ENCODE data around the gene FEN1. TPM values are rescaled to one million over a fixed set of nuclear protein-coding genes. Genes with fewer than 3 reads are reported as not detected.

Gene FEN1
- 13.1 TPM for total RNA-seq

GRCh38 chr11:61792310-61793082 is at the start of gene FEN1, which contains the start of gene TMEM258:
Gene FEN1 (plus strand): TSS chr11:61792911. CDS start chr11:61795362, 2,451 bp downstream.
Gene TMEM258 (minus strand): TSS chr11:61792599. CDS start chr11:61792558, 41 bp downstream.

GRCh38 chr11:61752117-61752924 is 40.4 kb upstream of the FEN1 start, which contains the start of gene MYRF:
Gene MYRF (plus strand): TSS chr11:61752636. CDS start chr11:61752745, 109 bp downstream.

GRCh38 chr11:61816736-61817455 is 24.2 kb downstream of the FEN1 start, which contains the start of gene FADS1:
Gene FADS1 (minus strand): TSS chr11:61817003. CDS start chr11:61816929, 74 bp downstream.

GRCh38 chr11:61827571-61828378 is 35.1 kb downstream of the FEN1 start, which contains the start of gene FADS2:
Gene FADS2 (plus strand): TSS chr11:61828300. CDS start chr11:61828391, 91 bp downstream.

Other genes with a start within 250 kb of the FEN1 start
- gene SYT7, start 211.8 kb upstream of the FEN1 start, total RNA-seq = 23.5 TPM
- gene DAGLA, start 112.5 kb upstream of the FEN1 start, total RNA-seq = 10.6 TPM
- gene MYRF, start 40.3 kb upstream of the FEN1 start, total RNA-seq = 2.8 TPM
- gene TMEM258, start 312 bp upstream of the FEN1 start, total RNA-seq = 37.9 TPM
- gene FADS1, start 24.1 kb downstream of the FEN1 start, total RNA-seq = 121 TPM
- gene FADS2, start 35.4 kb downstream of the FEN1 start, total RNA-seq = 146 TPM
- 49.1 TPM for gene FADS3, start 98.6 kb downstream of the FEN1 start, total RNA-seq
- 3.4 TPM for gene RAB3IL1, start 124.7 kb downstream of the FEN1 start, total RNA-seq
- gene BEST1, start 157.4 kb downstream of the FEN1 start, total RNA-seq = 1.9 TPM
- 452 TPM for gene FTH1, start 174.7 kb downstream of the FEN1 start, total RNA-seq

Measured in parietal lobe (tissue), 1 donor.